ENCODE data around the gene KCNAB2.

The KCNAB2 gene

DNA sequence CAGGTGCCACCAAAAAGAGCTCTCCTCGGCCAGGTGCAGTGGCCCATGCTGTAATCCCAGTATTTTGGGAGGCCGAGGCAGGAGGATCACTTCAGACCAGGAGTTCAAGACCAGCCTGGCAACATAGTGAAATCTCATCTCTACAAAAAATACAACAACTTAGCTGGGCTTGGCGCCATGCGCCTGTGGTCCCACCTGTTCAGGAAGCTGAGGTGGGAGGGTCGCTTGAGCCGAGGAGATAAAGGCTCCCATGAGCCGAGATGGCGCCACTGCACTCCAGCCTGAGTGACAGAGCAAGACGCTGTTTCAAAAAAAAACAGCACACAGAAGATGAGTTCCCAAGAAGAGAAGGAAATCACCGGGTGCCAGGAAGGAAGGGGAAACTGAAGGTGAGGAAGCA is 67.4 kb downstream of the KCNAB2 start:
- no peak for DNase-seq

DNA sequence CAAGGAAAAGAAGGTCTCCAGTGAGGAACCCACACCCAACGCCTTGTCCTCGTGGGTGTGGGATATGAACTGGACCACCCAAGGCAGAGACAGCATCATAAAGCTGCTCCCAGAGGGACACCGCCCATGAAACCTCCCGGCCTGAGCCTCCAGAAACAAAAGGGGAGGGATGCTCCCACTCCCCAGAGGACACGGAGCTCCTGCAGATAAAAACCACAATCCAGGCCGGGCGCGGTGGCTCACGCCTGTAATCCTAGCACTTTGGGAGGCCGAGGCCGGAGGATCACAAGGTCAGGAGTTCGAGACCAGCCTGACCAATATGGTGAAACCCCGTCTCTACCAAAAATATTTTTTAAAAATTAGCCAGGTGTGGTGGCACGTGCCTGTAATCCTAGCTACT is 68.1 kb downstream of the KCNAB2 start:
- DNase-seq: no peak

DNA sequence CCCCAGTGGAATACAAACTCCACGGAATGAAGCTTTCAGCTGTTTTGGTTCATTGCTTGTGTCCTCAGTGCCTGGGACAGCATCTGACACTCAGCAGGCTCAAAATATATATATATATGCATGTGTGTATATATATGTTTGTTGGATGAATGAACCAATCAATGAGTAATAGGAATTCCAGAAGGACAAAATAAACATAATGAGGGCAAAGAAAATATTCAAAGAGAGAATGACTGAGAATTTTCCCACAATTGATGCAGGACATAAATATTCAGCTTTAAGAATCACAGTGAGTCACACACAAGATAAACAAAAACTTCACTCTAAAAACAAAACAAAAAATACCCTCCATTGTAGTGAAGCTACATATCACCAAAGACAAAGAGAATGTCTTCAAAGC is 70.4 kb downstream of the KCNAB2 start:
- no peak for DNase-seq

- DNase-seq: no peak
Measured at GRCh38 chr1:6117064-6117463, 71.4 kb downstream of the KCNAB2 start.

GRCh38 chr1:6117624-6118023 is 71.9 kb downstream of the KCNAB2 start:
- no peak for DNase-seq

GRCh38 chr1:6118415-6118814 is 72.7 kb downstream of the KCNAB2 start:
- no peak for DNase-seq

DNA sequence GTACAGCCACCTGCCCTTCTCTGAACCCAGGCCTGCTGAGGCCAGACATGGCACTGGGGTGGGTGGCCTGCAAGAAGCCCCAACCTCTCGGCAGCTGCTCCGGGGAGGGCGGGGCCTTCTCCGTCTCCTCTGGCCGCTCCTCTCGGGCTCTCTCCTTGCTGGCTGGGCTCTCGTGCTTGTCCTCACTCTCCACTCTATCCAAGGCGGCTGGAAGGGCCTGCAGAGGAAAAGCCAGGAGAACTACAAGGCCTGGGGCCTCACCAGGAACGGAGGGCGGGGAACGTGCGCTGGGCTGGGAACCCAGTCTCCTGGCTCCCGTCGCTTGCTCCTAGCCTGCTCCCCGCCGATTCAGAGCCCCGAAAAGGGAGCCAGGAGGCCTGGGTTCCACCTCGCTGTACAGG is 75.3 kb downstream of the KCNAB2 start:
- DNase-seq: no peak

DNA sequence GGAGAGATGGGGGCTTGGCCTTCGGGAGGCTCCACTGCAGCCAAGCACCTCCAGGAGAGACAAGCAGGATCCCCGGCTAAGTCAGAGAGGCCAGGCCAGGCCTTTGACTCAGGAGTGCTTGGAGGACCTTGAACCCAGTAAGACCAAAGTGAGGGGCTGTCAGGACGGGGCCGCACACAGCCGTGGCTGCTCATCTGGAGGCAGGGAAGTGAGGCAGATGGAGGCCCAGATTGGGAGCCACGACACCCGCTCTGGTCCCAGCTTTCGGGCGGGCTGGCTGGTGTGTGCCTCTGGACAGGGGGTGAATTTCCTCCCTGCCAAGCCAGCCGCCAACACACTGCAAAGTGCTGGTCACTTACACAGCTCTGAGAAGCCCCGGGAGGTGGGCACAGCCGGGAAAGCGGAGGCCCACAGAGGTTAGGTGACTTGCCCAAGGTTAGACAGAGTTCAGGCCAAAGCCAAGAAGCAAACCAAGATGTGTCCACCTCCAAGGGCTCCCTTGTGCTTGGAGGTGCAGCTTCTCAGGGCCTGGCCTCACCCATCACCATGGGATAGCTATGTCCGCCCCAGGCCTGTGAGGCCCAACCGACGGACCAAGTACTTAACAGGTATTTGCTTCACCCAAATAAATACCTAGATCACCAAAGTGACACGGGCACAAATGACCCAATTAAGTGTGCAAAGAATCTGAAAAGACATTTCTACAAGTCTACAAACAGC is 76.1 kb downstream of the KCNAB2 start:
- DNase-seq: no peak

GRCh38 chr1:6123083-6123482 is 77.4 kb downstream of the KCNAB2 start:
- DNase-seq: peak; percentile 81

DNA sequence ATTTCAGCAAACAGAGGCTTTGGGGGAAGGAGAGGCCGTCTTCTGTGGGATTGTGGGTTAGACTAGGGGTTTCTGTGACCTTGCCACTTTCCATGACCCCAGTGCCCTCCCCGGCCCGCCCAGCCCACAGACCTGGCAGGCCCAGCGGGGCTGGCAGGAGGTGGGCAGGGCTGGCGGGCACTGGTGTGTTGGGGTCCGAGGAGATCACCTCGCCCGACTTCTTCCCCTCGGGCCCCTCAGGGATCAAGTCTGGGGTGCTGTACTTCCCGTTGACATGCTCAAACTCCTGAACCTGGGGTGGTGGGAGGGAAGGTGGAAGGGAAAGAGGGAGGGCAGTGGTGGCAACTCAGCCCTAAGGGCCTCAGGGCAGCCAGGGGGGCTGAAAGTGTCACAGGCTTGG is 78.1 kb downstream of the KCNAB2 start:
- no peak for DNase-seq

GRCh38 chr1:6124341-6124740 is 78.7 kb downstream of the KCNAB2 start:
- no peak for DNase-seq

DNA sequence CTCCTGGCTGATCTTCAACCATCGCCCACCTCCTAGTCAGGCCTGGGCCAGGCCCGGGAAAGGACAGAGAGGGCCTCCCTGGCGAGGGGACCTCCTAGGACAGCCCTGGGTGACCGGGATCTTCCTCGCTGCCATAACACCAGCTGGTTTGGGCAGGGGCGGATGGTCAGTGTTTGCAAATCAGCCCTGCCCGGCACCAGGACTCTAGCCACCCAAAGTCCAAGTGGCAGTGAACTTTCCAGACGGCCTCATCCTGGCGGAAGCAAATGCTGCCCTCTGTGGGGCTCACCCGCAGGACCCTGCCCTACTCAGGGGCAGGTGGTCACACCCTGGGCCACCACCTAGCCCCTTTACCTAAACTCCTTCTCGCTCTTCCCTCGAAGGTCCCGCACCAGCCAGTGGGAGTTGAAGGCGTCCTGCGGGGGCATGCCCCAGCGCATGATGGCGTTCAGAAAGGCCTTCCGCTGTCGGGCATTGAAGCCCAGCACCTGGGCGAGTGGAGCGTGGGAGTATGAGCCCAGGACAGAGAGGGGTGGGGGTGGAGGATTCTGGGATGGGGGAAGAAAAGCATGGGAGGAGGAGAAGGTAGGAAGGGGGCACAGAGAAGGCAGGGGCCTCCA is 79.2 kb downstream of the KCNAB2 start:
- DNase-seq: no peak

DNA sequence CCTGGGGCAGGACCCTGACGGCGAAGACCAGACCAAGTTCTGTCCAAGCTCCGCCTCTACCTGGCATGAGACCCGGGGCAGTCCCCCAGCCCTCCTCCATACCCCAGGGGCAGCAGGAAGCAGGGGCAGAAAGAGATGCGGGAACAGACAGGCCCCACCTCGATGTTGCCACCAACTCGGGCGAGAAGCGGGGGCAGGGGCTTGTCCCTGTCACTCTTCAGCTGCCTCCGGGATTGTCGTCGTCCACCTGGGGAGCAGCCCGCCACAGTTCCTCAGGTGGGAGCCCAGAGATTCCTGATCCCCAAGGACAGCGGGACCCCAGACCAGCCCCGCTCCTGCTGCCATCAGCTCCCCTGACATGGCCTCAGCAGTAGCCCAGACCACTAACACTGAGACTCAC is 79.7 kb downstream of the KCNAB2 start:
- no peak for DNase-seq

DNA sequence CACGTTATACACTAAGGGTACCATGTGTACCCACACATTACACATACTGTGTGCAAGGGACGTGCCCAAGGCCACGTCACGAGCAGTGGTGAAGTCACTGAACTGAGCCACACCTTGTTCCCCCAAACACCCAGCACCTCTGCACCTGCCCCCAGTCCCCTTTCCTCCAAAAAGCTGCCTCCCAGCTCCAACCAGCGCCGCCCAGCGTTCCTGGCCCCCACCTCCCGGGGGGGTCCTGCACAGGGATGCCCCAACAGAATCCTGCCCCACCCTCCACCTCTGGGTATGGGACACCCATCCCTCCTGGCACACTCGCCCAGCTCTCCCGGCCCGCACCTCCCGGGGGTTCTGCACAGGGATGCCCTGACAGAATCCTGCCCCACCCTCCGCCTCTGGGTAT is 80.3 kb downstream of the KCNAB2 start:
- no peak for DNase-seq

DNA sequence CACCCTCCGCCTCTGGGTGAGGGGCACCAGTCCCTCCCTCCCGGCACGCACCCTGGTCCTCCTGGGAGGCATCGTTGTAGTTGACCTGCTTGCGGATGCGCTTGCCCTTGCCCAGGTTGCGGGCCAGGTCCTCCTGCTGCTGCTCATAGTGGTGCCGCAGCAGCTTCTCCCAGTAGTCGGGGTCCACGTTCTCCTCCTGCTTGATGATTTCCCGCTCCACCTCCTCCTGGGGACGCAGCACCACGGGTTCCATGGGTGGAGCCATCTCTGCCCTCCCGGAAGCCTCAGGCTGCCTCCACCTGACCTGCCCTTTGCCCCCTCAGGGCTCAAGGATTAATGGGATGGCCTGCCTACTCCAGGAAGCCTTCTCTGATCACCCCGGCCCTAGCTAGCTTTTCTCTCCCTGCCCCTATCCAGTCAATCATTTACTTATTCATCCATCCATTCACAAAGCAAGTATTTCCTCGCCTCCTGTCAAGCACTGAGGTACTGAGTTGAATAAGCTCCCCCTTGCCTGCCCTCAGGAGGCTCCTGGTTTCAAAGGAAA is 80.9 kb downstream of the KCNAB2 start:
- no peak for DNase-seq

DNA sequence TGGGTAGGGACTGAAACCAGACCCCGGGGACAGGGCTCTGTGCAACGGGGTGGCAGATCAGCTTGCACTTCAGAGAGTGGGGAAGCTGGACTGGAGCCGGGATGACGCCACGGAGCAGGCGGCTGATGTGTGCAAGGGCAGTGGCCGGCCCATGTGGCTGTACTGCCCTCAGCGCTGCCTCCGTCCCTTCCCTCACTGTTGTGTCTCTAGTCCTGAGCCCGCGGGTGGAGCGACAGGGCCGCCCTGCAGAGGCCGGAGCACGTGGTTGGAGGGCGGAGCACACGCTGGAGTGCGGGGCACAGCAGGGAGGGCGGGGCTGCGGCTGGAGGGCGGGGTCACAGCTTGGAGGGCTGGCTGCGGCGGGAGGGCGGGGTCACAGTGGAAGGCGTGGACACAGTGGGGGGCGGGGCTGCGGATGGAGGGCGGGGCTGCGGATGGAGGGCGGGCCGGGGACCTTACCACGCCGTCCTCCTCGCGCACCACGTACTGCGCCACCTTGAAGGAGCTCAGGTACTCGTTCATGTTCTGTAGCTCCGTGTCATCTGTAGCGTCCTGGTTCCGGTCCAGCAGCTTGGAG is 82.0 kb downstream of the KCNAB2 start:
- DNase-seq: peak; percentile 95

GRCh38 chr1:6128276-6129081 is 82.8 kb downstream of the KCNAB2 start:
- DNase-seq: no peak

DNA sequence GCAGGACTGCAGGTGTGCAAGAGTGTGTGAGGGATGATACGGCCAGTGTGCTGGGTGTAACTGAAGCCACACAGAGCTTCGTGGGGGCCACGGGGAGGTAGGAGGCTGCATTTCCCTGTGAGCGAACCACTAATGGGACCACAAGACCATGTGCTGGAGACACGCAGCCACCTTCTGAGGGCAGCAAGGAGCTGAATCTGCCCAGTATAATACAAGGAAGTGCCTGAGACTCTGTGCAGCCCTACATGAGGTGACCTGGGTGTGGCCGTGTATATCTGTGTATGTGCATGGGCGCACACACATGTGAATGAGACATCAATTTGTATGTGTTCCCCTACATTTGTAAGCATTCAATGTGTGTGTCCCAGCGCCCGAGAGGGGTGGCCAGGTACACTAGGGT is 83.6 kb downstream of the KCNAB2 start:
- peak; percentile 24 for DNase-seq

DNA sequence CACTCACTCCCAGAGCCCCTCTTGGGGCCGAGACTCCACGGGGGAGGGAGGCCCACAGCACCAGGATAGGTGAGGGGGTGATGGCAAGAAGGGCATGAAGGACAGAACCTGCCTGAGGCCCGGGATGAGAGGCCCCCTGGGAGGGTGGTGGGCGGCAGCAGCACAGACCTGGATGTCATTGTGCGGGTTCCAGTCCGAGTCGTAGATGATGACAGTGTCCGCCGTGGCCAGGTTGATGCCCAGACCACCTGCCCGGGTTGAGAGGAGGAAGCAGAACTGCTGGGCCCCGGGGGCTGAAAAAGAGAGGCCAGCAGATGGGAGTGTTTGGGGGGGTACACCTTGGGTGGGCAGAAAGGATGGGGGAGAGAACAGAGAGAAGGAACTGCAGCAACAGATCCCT is 84.3 kb downstream of the KCNAB2 start:
- no peak for DNase-seq

GRCh38 chr1:6130596-6130995 is 84.9 kb downstream of the KCNAB2 start:
- DNase-seq: no peak

GRCh38 chr1:6131561-6131960 is 85.9 kb downstream of the KCNAB2 start:
- DNase-seq: no peak

- DNase-seq: no peak
Measured at GRCh38 chr1:6133146-6133895, 87.6 kb downstream of the KCNAB2 start.

DNA sequence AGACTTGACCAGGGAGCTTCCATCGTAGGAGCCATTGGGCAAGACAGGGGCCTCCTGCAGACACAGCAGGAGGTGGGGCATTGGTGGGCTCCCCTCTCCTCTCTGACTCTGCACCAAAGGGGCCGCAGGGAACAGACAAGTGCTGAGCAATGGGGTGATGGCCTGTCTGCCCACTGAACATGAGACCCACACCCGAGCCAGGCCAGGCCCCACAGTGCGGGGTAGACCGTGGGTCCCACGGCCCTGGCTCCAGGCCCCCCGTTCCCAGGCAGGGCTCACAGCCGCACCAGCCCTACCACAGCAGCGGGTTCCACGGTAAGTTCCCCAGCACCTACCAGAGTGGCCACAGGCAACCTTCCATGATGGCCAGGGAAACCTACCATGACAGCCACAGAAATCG is 88.5 kb downstream of the KCNAB2 start:
- no peak for DNase-seq

Data from hematopoietic multipotent progenitor cell treated with erythropoietin and hydrocortisone succinate and interleukin-3 and kit ligand, for 4 days (in vitro differentiated cells).